HG03469 (cell line): Measurements from ENCODE around the gene NDUFS7.

Experiments
- ATAC-seq: cut with Tn5 transposase; IDR thresholded peaks from one replicate; pipeline ENCODE4 v1.9.1; 2021; ENCODE audit warnings: mild to moderate bottlenecking, moderate library complexity, moderate number of reproducible peaks; ENCODE audit not compliant: unreplicated experiment

Gene NDUFS7

GRCh38 chr19:1383312-1384084, at the start of gene NDUFS7:
NDUFS7 (plus strand) TSS chr19:1383907; CDS start chr19:1383927, 20 bp downstream.
- ATAC-seq: peak; percentile 43

GRCh38 chr19:1336079-1336684, 47.5 kb upstream of the NDUFS7 start:
- ATAC-seq: no peak

GRCh38 chr19:1340681-1341469, 42.8 kb upstream of the NDUFS7 start:
- no peak for ATAC-seq

GRCh38 chr19:1343041-1343440, 40.7 kb upstream of the NDUFS7 start:
- no peak for ATAC-seq

GRCh38 chr19:1349211-1349610, 34.5 kb upstream of the NDUFS7 start:
- no peak for ATAC-seq

GRCh38 chr19:1350867-1351266, 32.8 kb upstream of the NDUFS7 start:
- ATAC-seq: no peak

- ATAC-seq: no peak
Observed at GRCh38 chr19:1351381-1351851, 32.3 kb upstream of the NDUFS7 start.

- ATAC-seq: no peak
Observed at GRCh38 chr19:1353144-1353543, 30.6 kb upstream of the NDUFS7 start.

GRCh38 chr19:1354970-1355567, 28.6 kb upstream of the NDUFS7 start:
- ATAC-seq: peak; percentile 24

- ATAC-seq: no peak
Observed at GRCh38 chr19:1355568-1356507, 27.9 kb upstream of the NDUFS7 start.

GRCh38 chr19:1356508-1356865, 27.2 kb upstream of the NDUFS7 start:
- no peak for ATAC-seq

GRCh38 chr19:1357531-1358109, 26.1 kb upstream of the NDUFS7 start:
- ATAC-seq: no peak

- no peak for ATAC-seq
Observed at GRCh38 chr19:1360126-1360817, 23.4 kb upstream of the NDUFS7 start.

- no peak for ATAC-seq
Observed at GRCh38 chr19:1360818-1361461, 22.8 kb upstream of the NDUFS7 start.

GRCh38 chr19:1361601-1362386, 21.9 kb upstream of the NDUFS7 start:
- no peak for ATAC-seq

GRCh38 chr19:1362387-1363257, 21.1 kb upstream of the NDUFS7 start:
- no peak for ATAC-seq

GRCh38 chr19:1363599-1363998, 20.1 kb upstream of the NDUFS7 start:
- no peak for ATAC-seq
